Vagina (tissue), 2 donors: Measurements from ENCODE around the gene HOXB7. TPM values are rescaled to one million over a fixed set of nuclear protein-coding genes. Genes with fewer than 3 reads are reported as not detected.

ENCODE experiments used
- DNase-seq, 2 donors: peaks; one replicate each; pipeline ENCODE4 v3.0.0-alpha.2; 2017; ENCODE audit errors: extremely low spot score in 2 of 2
- H3K27ac ChIP-seq: fragments of 200-600 bp; sonication (generic); one replicate; pipeline ENCODE4 v1.5.1; 2019
- H3K27me3 ChIP-seq: fragments of 200-600 bp; sonication (generic); one replicate; pipeline ENCODE4 v1.5.1; 2019
- H3K36me3 ChIP-seq, 2 donors: fragments of 200-600 bp; sonication (generic); one replicate each; pipeline ENCODE4 v1.5.1; 2017 to 2019
- H3K4me1 ChIP-seq: fragments of 200-600 bp; sonication (generic); one replicate; pipeline ENCODE4 v1.5.1; 2019
- H3K4me3 ChIP-seq, 2 donors: fragments of 200-600 bp; sonication (generic); 1 replicate in 1 of 2; 2 replicates in 1 of 2; pipeline ENCODE4 v1.5.1; 2016 to 2019
- H3K9me3 ChIP-seq: fragments of 200-600 bp; sonication (generic); one replicate; pipeline ENCODE4 v1.5.1; 2019
- CTCF ChIP-seq, 3 experiments: fragments of 450-650 bp in 2 of 3; fragments of 200-600 bp in 1 of 3; sonication (generic) in 1 of 3; IDR thresholded peaks; one replicate each; pipeline ENCODE4 v1.5.1; 2017 to 2019; ENCODE audit warnings: antibody characterized with exemption in 3 of 3, mild to moderate bottlenecking in 2 of 3, moderate library complexity in 2 of 3
- POLR2A ChIP-seq, 2 donors: fragments of 450-650 bp; IDR thresholded peaks; one replicate each; pipeline ENCODE4 v1.6.1; 2017; ENCODE audit warnings: antibody characterized with exemption in 2 of 2, mild to moderate bottlenecking in 2 of 2, moderate library complexity in 2 of 2
- POLR2AphosphoS5 ChIP-seq, 2 donors: sonication (generic); formaldehyde crosslinking; IDR thresholded peaks; one replicate each; pipeline ENCODE4 v1.9.0; 2017; ENCODE audit warnings: antibody characterized with exemption in 2 of 2, mild to moderate bottlenecking in 2 of 2, low read depth in 1 of 2; ENCODE audit not compliant: insufficient read depth in 1 of 2
- intact Hi-C: fragments of 100-400 bp; cut with DNase I; formaldehyde crosslinking; loops from one replicate; pipeline ENCODE4 v1.15.1; 2023
- total RNA-seq: library from RNA; depleted of rRNA; stranded (reverse); fragments of >200 nt; gene quantifications from one replicate; pipeline ENCODE4 v1.2.3, GENCODE V29; 2016

The HOXB7 gene
- total RNA-seq, 1 donor from 2014 or later: 3.2 TPM

GRCh38 chr17:48630925-48631692, 20.3 kb upstream of the HOXB7 start:
- DNase-seq: no peak
- intact Hi-C loops: no loop called here
- no peak overlapping the region for H3K4me3 ChIP-seq
- peaks cover 18% of the 10 kb centered on the region for H3K4me1 ChIP-seq
- peaks cover 7% of the 10 kb centered on the region for H3K27me3 ChIP-seq
- TF ChIP-seq POLR2AphosphoS5 (IDR thresholded peaks at IDR 0.05; ENCODE audit: insufficient read depth in 1 of 2, low read depth in 1 of 2) (no peak), CTCF (IDR thresholded peaks at IDR 0.05) (no peak), POLR2A (IDR thresholded peaks at IDR 0.05) (no peak)
- H3K27ac ChIP-seq: no peak overlapping the region
- no peaks in the 10 kb centered on the region for H3K36me3 ChIP-seq
- H3K9me3 ChIP-seq: no peaks in the 10 kb centered on the region

- no peak for DNase-seq
- peaks cover 7% of the 10 kb centered on the region for H3K27me3 ChIP-seq
- H3K36me3 ChIP-seq: no peaks in the 10 kb centered on the region
- intact Hi-C loops: no loop called here
- H3K9me3 ChIP-seq: no peaks in the 10 kb centered on the region
- no peak overlapping the region for H3K4me3 ChIP-seq
- TF ChIP-seq CTCF (IDR thresholded peaks at IDR 0.05): no peak
- TF ChIP-seq POLR2A (IDR thresholded peaks at IDR 0.05): no peak
- no peak for TF ChIP-seq POLR2AphosphoS5 (IDR thresholded peaks at IDR 0.05; ENCODE audit: insufficient read depth in 1 of 2, low read depth in 1 of 2)
- no peak overlapping the region for H3K27ac ChIP-seq
- peaks cover 26% of the 10 kb centered on the region for H3K4me1 ChIP-seq
These were observed 19.4 kb upstream of the HOXB7 start for GRCh38 chr17:48630009-48630924.

GRCh38 chr17:48629411-48629759, 18.6 kb upstream of the HOXB7 start:
- H3K36me3 ChIP-seq: no peaks in the 10 kb centered on the region
- H3K9me3 ChIP-seq: no peaks in the 10 kb centered on the region
- DNase-seq: no peak
- TF ChIP-seq POLR2A (IDR thresholded peaks at IDR 0.05) (no peak), POLR2AphosphoS5 (IDR thresholded peaks at IDR 0.05; ENCODE audit: insufficient read depth in 1 of 2, low read depth in 1 of 2) (no peak), CTCF (IDR thresholded peaks at IDR 0.05) (no peak)
- H3K4me1 ChIP-seq: peaks cover 34% of the 10 kb centered on the region
- H3K27ac ChIP-seq: no peak overlapping the region
- H3K27me3 ChIP-seq: peaks cover 7% of the 10 kb centered on the region
- H3K4me3 ChIP-seq: no peak overlapping the region
- intact Hi-C loops: no loop called here

GRCh38 chr17:48628649-48629410, 18.0 kb upstream of the HOXB7 start:
- peaks cover 31% of the 10 kb centered on the region for H3K4me1 ChIP-seq
- intact Hi-C loops: no loop called here
- H3K4me3 ChIP-seq: no peak overlapping the region
- TF ChIP-seq POLR2AphosphoS5 (IDR thresholded peaks at IDR 0.05; ENCODE audit: insufficient read depth in 1 of 2, low read depth in 1 of 2) (no peak), POLR2A (IDR thresholded peaks at IDR 0.05) (no peak), CTCF (IDR thresholded peaks at IDR 0.05) (no peak)
- no peaks in the 10 kb centered on the region for H3K9me3 ChIP-seq
- H3K36me3 ChIP-seq: no peaks in the 10 kb centered on the region
- DNase-seq: no peak
- peaks cover 7% of the 10 kb centered on the region for H3K27me3 ChIP-seq
- no peak overlapping the region for H3K27ac ChIP-seq
